Cardiac septum (tissue), 1 donor: Measurements from ENCODE around the gene NDUFAF2. TPM values are rescaled to one million over a fixed set of nuclear protein-coding genes. Genes with fewer than 3 reads are reported as not detected.

Source experiments
- DNase-seq: peaks from one replicate; pipeline ENCODE4 v3.0.0-alpha.2; 2020; ENCODE audit warnings: low spot score
- intact Hi-C: fragments of 100-400 bp; cut with DNase I; formaldehyde crosslinking; loops from one replicate; pipeline ENCODE4 v1.14.0; 2022
- total RNA-seq: library from RNA; stranded (reverse); fragmentation: NEBNext Ultra II Directional; extraction: Animal tissue kit (Norgen Biotek cat#: 25700); gene quantifications from one replicate; pipeline ENCODE4 v1.2.1, GENCODE V29; 2021
- donor health status: DM: no; HTN: no; CAD: no.

NDUFAF2 gene
- total RNA-seq, 1 donor from 2014 or later, result 27.1 TPM

DNA sequence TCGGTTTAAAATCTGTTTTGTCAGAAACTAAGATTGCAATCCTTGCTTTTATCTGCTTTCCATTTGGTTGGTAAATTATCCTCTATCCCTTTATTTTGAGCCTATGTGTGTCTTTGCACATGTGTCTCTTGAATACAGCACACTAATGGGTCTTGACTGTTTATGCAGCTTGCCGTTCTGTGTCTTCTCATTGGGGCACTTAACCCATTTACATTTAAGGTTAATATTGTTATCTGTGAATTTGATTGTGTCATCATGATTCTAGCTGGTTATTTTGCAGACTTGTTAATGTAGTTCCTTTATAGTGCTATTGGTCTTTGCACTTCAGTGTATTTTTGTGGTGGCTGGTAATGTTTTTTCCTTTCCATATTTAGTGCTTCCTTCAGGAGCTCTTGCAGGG, 253.6 kb downstream of the NDUFAF2 start:
- intact Hi-C loops, result no loop called here
- no peak for DNase-seq

GRCh38 chr5:61200582-61201155, 255.7 kb downstream of the NDUFAF2 start:
- no peak for DNase-seq

DNA sequence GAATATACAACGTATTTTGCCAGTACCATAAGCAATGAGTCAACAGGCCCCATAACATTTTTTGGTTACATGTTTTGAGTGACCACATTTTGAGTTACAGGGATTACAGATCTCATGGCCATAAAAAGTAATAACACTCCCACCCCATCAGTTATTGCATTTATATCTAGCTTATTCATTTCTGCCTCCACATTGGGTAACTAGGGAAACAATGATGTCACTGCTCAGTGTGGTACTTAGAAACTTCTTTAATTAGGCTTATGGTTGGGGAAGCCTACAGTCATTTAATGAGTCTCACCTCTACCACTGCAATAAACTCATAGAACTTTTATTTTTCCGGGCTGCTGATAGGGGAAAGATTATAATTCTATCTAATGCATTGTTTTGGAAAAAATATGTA, 257.2 kb downstream of the NDUFAF2 start:
- DNase-seq, result no peak

More at GRCh38 chr5:61200582-61201155, 255.7 kb downstream of the NDUFAF2 start:
- intact Hi-C loops, result no loop called here

More for the DNA sequence above, 257.2 kb downstream of the NDUFAF2 start:
- intact Hi-C loops, result no loop called here

Other genes starting within 250 kb of the NDUFAF2 start
- gene DEPDC1B, start 245.0 kb upstream of the NDUFAF2 start, total RNA-seq, result not detected
- gene ELOVL7, start 100.9 kb upstream of the NDUFAF2 start, total RNA-seq, result 0.97 TPM
- 4.6 TPM for gene ERCC8, start 135 bp upstream of the NDUFAF2 start, total RNA-seq
- gene SMIM15, start 217.3 kb downstream of the NDUFAF2 start, total RNA-seq, result 20.0 TPM